GM21737 (cell line): Measurements from ENCODE around the gene AP5B1.

Source experiments
- ATAC-seq: cut with Tn5 transposase; IDR thresholded peaks from one replicate; pipeline ENCODE4 v1.9.1; 2021; ENCODE audit warnings: mild to moderate bottlenecking, moderate library complexity; ENCODE audit not compliant: unreplicated experiment

AP5B1 gene

GRCh38 chr11:65802841-65803240, 22.1 kb upstream of the AP5B1 start:
- no peak for ATAC-seq

DNA sequence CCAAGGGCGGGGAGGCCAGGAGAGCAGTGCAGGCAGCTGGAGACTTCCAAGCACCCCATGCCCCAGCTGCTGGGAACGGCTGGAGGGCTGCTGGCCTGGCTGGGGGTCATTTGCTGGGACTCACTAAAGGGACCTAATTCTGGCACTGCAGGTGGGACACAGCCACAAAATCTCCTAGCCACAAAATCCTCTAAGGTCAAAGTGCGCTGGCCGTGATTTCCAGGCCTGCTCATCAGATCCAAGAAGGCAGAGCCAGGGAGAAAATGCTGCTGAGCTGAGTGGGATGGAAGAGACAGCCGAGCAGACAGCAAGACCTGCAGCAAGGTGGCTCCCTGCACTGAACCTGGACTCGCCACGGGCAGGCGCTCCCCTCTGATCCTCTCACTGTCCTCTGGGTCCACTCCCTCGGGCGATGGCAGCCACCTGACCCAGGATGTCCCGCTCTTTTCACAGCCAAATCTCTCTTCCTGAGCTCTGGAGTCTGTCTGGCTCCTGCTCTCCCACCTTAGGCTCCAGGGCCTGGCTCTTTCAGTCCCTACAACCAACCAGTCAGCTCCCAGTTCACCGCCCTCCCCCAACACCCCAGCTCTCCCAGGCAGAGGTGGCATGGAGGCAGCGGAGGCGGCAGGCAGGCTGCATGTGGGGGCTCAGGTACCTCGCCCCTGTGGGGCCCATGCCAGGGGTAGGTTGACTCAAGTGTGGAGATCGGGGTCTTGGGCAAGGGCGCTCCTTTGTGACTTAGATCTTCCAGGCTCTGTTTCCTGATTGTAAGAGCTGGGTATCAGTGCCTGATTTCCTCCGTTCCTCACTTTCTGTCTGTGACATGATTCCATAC, 20.6 kb upstream of the AP5B1 start:
- no peak for ATAC-seq

DNA sequence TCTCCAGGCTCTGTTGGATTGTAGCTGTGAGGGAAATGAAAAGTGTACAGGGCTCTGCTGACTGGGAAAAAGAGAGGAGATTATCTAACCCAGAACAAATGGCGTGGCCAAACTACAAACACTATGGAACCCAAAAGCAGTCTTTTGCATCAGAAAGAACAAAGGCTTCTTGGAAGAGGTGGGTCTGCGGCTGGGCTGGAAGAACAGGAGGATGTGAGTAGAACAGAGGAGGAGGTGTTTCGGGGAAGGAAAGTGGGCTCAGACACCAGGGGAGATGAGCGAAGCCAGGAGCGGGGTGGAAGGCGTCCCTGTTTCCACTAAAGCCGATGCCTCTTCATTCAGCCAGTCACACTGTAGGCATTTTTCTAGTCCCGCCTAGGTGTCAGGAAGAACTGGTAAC, 18.1 kb upstream of the AP5B1 start:
- no peak for ATAC-seq

DNA sequence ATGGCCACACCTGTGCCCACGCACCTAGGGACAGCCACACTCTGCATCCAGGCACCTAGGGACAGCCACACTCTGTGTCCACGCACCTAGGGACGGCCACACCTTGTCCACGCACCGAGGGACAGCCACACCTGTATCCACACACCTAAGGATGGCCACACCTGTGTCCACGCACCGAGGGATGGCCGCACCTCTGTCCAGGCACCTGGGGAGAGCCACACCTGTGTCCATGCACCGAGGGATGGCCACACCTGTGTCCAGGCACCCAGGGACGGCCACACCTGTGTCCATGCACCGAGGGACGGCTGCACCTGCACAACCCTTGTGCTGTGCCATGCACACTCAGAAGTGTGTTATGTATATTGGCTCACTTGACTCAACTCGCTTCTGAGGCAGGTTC, 16.9 kb upstream of the AP5B1 start:
- ATAC-seq = no peak

GRCh38 chr11:65796726-65797601, 16.2 kb upstream of the AP5B1 start:
- ATAC-seq = no peak

DNA sequence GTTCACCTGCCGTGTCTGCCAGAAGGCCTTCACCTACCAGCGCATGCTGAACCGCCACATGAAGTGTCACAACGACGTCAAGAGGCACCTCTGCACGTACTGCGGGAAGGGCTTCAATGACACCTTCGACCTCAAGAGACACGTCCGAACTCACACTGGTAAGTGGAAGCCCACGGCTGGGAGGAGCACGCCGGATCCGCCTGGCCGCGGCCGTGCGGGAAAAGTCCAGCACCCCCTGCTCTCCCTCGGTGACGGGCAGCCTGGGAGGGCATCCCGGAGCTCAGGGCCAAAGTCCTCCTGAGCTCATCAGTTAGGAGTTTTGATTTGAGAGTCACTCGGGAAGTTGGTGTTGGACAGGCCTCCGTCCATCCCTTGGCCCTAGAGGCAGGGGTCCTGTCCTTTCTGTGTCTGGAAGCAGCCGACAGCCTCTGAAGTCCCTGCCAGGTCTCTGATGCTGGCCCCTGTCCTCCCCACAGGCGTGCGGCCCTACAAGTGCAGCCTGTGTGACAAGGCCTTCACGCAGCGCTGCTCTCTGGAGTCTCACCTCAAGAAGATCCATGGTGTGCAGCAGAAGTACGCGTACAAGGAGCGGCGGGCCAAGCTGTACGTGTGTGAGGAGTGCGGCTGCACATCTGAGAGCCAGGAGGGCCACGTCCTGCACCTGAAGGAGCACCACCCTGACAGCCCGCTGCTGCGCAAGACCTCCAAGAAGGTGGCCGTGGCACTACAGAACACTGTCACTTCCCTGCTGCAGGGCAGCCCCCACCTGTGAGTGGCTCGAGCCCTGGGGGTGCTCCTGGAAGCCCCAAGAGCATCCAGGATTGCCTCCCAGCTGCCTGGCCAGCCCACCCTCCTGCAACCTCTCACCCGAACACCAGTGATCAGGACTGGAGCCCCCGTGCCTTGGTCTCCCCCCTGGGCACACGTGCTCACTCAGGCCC, 14.1 kb upstream of the AP5B1 start:
- ATAC-seq = no peak

GRCh38 chr11:65793625-65794400, 13.0 kb upstream of the AP5B1 start:
- ATAC-seq = no peak

DNA sequence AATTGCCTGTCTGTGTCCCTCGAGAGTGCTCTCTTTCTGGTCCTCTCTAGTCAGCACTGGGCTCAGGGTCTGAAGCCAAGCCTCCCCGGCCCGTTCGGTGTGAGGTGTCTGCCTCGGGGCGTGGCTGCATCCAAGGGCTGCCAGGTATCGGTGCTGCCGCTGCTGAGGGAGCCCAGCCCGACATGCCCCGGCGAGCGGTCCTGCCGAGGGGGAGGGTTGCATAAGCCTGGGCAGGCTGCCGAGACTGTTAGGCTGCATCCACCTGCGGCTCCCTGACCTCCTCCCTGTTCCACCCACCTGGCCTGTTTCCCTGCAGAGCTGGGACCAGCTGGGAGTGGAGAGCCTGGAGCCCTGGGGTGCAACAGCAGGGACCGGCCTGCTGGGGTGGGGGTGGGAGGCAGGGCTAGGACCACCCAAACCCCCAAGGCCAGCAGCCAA, 12.4 kb upstream of the AP5B1 start:
- ATAC-seq = no peak

- no peak for ATAC-seq
Measured at GRCh38 chr11:65792456-65792855, 11.7 kb upstream of the AP5B1 start.

GRCh38 chr11:65791719-65792213, 11.0 kb upstream of the AP5B1 start:
- no peak for ATAC-seq

GRCh38 chr11:65790902-65791650, 10.3 kb upstream of the AP5B1 start:
- ATAC-seq = no peak

- no peak for ATAC-seq
Measured at GRCh38 chr11:65790104-65790901, 9.5 kb upstream of the AP5B1 start.

GRCh38 chr11:65789230-65790103, 8.7 kb upstream of the AP5B1 start:
- ATAC-seq = no peak

- no peak for ATAC-seq
Measured at GRCh38 chr11:65788821-65789220, 8.0 kb upstream of the AP5B1 start.

GRCh38 chr11:65787649-65788622, 7.2 kb upstream of the AP5B1 start:
- no peak for ATAC-seq
